H1 (cell line): ENCODE measurements around the gene ENO4. TPM values are rescaled to one million over a fixed set of nuclear protein-coding genes. Genes with fewer than 3 reads are reported as not detected.

ENCODE experiments used
- CTCF ChIA-PET: fragments of 300-600 bp; sonication (Branson Sonifier 250); formaldehyde crosslinking; loops from one replicate; lab custom pipeline; 2021; ENCODE audit not compliant: partially characterized antibody; lab: Charles Lee
- POLR2A ChIA-PET: fragments of 300-600 bp; sonication (Branson Sonifier 250); formaldehyde crosslinking; loops from one replicate; lab custom pipeline; 2021; ENCODE audit warnings: inconsistent platforms; ENCODE audit not compliant: partially characterized antibody; lab: Charles Lee
- DNase-seq, 2 experiments: peaks; one replicate each; pipeline versions ENCODE4 v3.0.0 to v3.0.0-alpha.2; 2010 to 2022; ENCODE audit warnings: low spot score in 2 of 2, low read depth in 1 of 2, mixed read lengths in 1 of 2
- FAIRE-seq: peaks from 2 replicates; lab custom pipeline; 2011; peaks lifted over from hg19 to GRCh38; lab: Jason Lieb, UNC
- H2AFZ ChIP-seq: 2 replicates; pipeline ENCODE4 v1.8.1; 2012; ENCODE audit warnings: low read length, inconsistent platforms
- H2AK5ac ChIP-seq: 2 replicates; pipeline ENCODE4 v1.6.1; 2013; ENCODE audit warnings: low read depth, low read length
- H2BK120ac ChIP-seq: replicated peaks from 2 replicates; pipeline ENCODE3; 2013; ENCODE audit warnings: low read depth, low read length, inconsistent platforms
- H2BK12ac ChIP-seq: 2 replicates; pipeline ENCODE4 v1.6.1; 2013; ENCODE audit warnings: low read depth, low read length
- H2BK15ac ChIP-seq: 2 replicates; pipeline ENCODE4 v1.6.1; 2013; ENCODE audit warnings: low read length
- H2BK20ac ChIP-seq: 2 replicates; pipeline ENCODE4 v1.6.1; 2013; ENCODE audit warnings: low read length
- H2BK5ac ChIP-seq: 2 replicates; pipeline ENCODE4 v1.6.1; 2013; ENCODE audit warnings: low read depth, low read length
- H3K14ac ChIP-seq: 2 replicates; pipeline ENCODE4 v1.6.1; 2013; ENCODE audit warnings: inconsistent platforms; ENCODE audit not compliant: insufficient read length
- H3K18ac ChIP-seq: 2 replicates; pipeline ENCODE4 v1.6.1; 2013; ENCODE audit warnings: low read length; ENCODE audit errors: extremely low read depth
- H3K23ac ChIP-seq: 2 replicates; pipeline ENCODE4 v1.6.1; 2013; ENCODE audit warnings: inconsistent platforms; ENCODE audit not compliant: insufficient read length
- H3K23me2 ChIP-seq: 2 replicates; pipeline ENCODE4 v1.6.1; 2013; ENCODE audit warnings: low read depth, low read length
- H3K27ac ChIP-seq: 2 replicates; pipeline ENCODE4 v1.6.1; 2011; ENCODE audit warnings: low read depth, low read length, inconsistent platforms
- H3K27me3 ChIP-seq, 4 experiments: replicated peaks in 1 of 4; 1 replicate in 1 of 4; 2 replicates in 3 of 4; pipeline versions ENCODE4 v1.6.1 to v1.8.1; 2011 to 2013; ENCODE audit warnings: low read length in 3 of 4, mild to moderate bottlenecking in 3 of 4, inconsistent platforms in 2 of 4, mixed read lengths in 2 of 4, moderate library complexity in 1 of 4; ENCODE audit not compliant: control insufficient read depth in 3 of 4, insufficient read depth in 3 of 4; ENCODE audit errors: extremely low read depth in 1 of 4
- H3K36me3 ChIP-seq, 4 experiments: 2 replicates each; pipeline versions ENCODE4 v1.6.1 to v1.8.1; 2011 to 2013; ENCODE audit warnings: mild to moderate bottlenecking in 4 of 4, low read length in 3 of 4, moderate library complexity in 2 of 4, control low read depth in 1 of 4, inconsistent platforms in 1 of 4; ENCODE audit not compliant: insufficient read depth in 4 of 4, control insufficient read depth in 2 of 4
- H3K4ac ChIP-seq: replicated peaks from 2 replicates; pipeline ENCODE3; 2013; ENCODE audit warnings: low read length, low read depth, mixed read lengths, inconsistent platforms; ENCODE audit not compliant: insufficient read length
- H3K4me1 ChIP-seq, 4 experiments: replicated peaks in 1 of 4; 1 replicate in 1 of 4; 2 replicates in 3 of 4; pipeline versions ENCODE4 v1.6.1 to v1.8.1; 2011 to 2013; ENCODE audit warnings: low read length in 3 of 4, inconsistent platforms in 2 of 4, mixed read lengths in 1 of 4; ENCODE audit not compliant: insufficient read depth in 4 of 4, control insufficient read depth in 3 of 4
- H3K4me2 ChIP-seq, 2 experiments: 2 replicates each; pipeline versions ENCODE4 v1.6.1 to v1.8.1; 2011 to 2013; ENCODE audit warnings: low read depth in 2 of 2, low read length in 2 of 2, control low read depth in 1 of 2, inconsistent platforms in 1 of 2, mild to moderate bottlenecking in 1 of 2; ENCODE audit not compliant: insufficient read depth in 1 of 2
- H3K4me3 ChIP-seq, 4 experiments: fragments of 200-600, 300-600 bp in 1 of 4; sonication (generic), shearing (Covaris generic), sonication (Bioruptor Twin) in 1 of 4; 2 replicates each; pipeline versions ENCODE4 v1.5.1 to v1.8.1; 2011 to 2016; ENCODE audit warnings: low read length in 4 of 4, low read depth in 3 of 4, control low read depth in 2 of 4, inconsistent platforms in 2 of 4, mild to moderate bottlenecking in 2 of 4, mixed read lengths in 1 of 4, moderate library complexity in 1 of 4; ENCODE audit not compliant: insufficient read depth in 2 of 4; ENCODE audit errors: extremely low read depth in 1 of 4
- H3K56ac ChIP-seq: replicated peaks from 2 replicates; pipeline ENCODE3; 2013; ENCODE audit warnings: low read depth, mild to moderate bottlenecking, mixed read lengths, low read length, inconsistent platforms; ENCODE audit not compliant: insufficient read length
- H3K79me1 ChIP-seq: 2 replicates; pipeline ENCODE4 v1.6.1; 2013; ENCODE audit warnings: low read depth, low read length, control low read depth
- H3K79me2 ChIP-seq, 2 experiments: 2 replicates each; pipeline versions ENCODE4 v1.6.1 to v1.8.1; 2012 to 2013; ENCODE audit warnings: low read length in 2 of 2, mild to moderate bottlenecking in 2 of 2, inconsistent platforms in 1 of 2; ENCODE audit not compliant: insufficient read depth in 2 of 2, control insufficient read depth in 1 of 2
- H3K9ac ChIP-seq, 4 experiments: replicated peaks in 1 of 4; 1 replicate in 1 of 4; 2 replicates in 3 of 4; pipeline versions ENCODE4 v1.6.1 to v1.8.1; 2011 to 2013; ENCODE audit warnings: low read depth in 3 of 4, low read length in 3 of 4, control low read depth in 2 of 4, mild to moderate bottlenecking in 2 of 4, moderate library complexity in 2 of 4, inconsistent platforms in 1 of 4; ENCODE audit errors: extremely low read depth in 1 of 4
- H3K9me3 ChIP-seq, 2 experiments: 2 replicates each; pipeline versions ENCODE4 v1.6.1 to v1.8.1; 2012 to 2013; ENCODE audit warnings: mild to moderate bottlenecking in 2 of 2, moderate library complexity in 2 of 2, control low read depth in 1 of 2, inconsistent platforms in 1 of 2, low read depth in 1 of 2, low read length in 1 of 2, mixed read lengths in 1 of 2; ENCODE audit not compliant: insufficient read depth in 2 of 2
- H4K20me1 ChIP-seq, 2 experiments: replicated peaks in 1 of 2; 2 replicates each; pipeline versions ENCODE3 to v1.8.1; 2011 to 2013; ENCODE audit warnings: inconsistent platforms in 2 of 2, low read length in 2 of 2, mild to moderate bottlenecking in 1 of 2; ENCODE audit not compliant: insufficient read depth in 2 of 2, control insufficient read depth in 1 of 2
- H4K5ac ChIP-seq: 2 replicates; pipeline ENCODE4 v1.6.1; 2013; ENCODE audit warnings: low read length, low read depth, mixed read lengths, inconsistent platforms; ENCODE audit not compliant: insufficient read length
- H4K8ac ChIP-seq: 2 replicates; pipeline ENCODE4 v1.8.0; 2013; ENCODE audit warnings: mild to moderate bottlenecking, moderate library complexity, low read length, inconsistent platforms; ENCODE audit not compliant: insufficient read depth; ENCODE audit errors: extremely low read depth
- H4K91ac ChIP-seq: replicated peaks from 2 replicates; pipeline ENCODE3; 2013; ENCODE audit warnings: low read length, mixed read lengths, inconsistent platforms; ENCODE audit not compliant: insufficient read length
- FOSL1 ChIP-seq: IDR thresholded peaks from 2 replicates; pipeline ENCODE4 v1.6.1; 2011; ENCODE audit warnings: mild to moderate bottlenecking, low read depth, low read length, moderate library complexity; ENCODE audit not compliant: insufficient read depth
- HDAC6 ChIP-seq: IDR thresholded peaks from one replicate; pipeline ENCODE4 v1.7.1; 2012; ENCODE audit warnings: low read depth, mild to moderate bottlenecking, inconsistent platforms, low read length, moderate library complexity
- JUN ChIP-seq: IDR thresholded peaks from 2 replicates; pipeline ENCODE4 v1.6.1; 2011; ENCODE audit warnings: low read depth, mild to moderate bottlenecking, improper control_type of control experiment, low read length
- JUND ChIP-seq: IDR thresholded peaks from 2 replicates; pipeline ENCODE4 v1.6.1; 2011; ENCODE audit warnings: mild to moderate bottlenecking, improper control_type of control experiment, low read length
- KDM1A ChIP-seq: fragments of 200-600, 300-600 bp; sonication (generic); IDR thresholded peaks from 2 replicates; pipeline ENCODE4 v1.7.1; 2016; ENCODE audit warnings: mild to moderate bottlenecking, low read length, borderline replicate concordance
- RNF2 ChIP-seq: fragments of 200-900, 300-1000 bp; sonication (generic); IDR thresholded peaks from 2 replicates; pipeline ENCODE4 v1.7.1; 2016; ENCODE audit warnings: borderline replicate concordance, low read depth, mild to moderate bottlenecking, antibody characterized with exemption, low read length; ENCODE audit not compliant: poor library complexity, severe bottlenecking; ENCODE audit errors: missing control alignments
- SIN3A ChIP-seq, 2 experiments: IDR thresholded peaks in 1 of 2; conservative IDR thresholded peaks in 1 of 2; 2 replicates each; pipeline ENCODE4 v1.6.1; 2011 to 2012; ENCODE audit warnings: low read length in 2 of 2, improper control_type of control experiment in 1 of 2, low read depth in 1 of 2, mild to moderate bottlenecking in 1 of 2
- WGBS, 2 experiments: shearing (Covaris generic) in 1 of 2; methylation state at CpG; one replicate each; pipeline versions ENCODE4 v1.1.6 to v1.1.7; 2013 to 2015; ENCODE audit warnings: low lambda C conversion rate in 2 of 2, mixed read lengths in 2 of 2, inconsistent platforms in 1 of 2, low coverage in 1 of 2, missing lambda C conversion rate in 1 of 2; ENCODE audit not compliant: insufficient replicate concordance in 2 of 2, insufficient coverage in 1 of 2, insufficient read length in 1 of 2; ENCODE audit errors: extremely low coverage in 1 of 2, missing lambda C conversion rate in 1 of 2; 5-methylcytosine and 5-hydroxymethylcytosine counted together
- polyA plus RNA-seq, 7 experiments: library from polyadenylated mRNA; depleted of rRNA in 3 of 7; stranded (reverse) in 5 of 7; unstranded in 2 of 7; fragments of >200 nt in 5 of 7; fragments of 200-250 nt in 2 of 7; gene quantifications; 1 replicate in 5 of 7; 2 replicates in 1 of 7; 4 replicates in 1 of 7; pipeline versions ENCODE4 v1.2.1 to v1.2.3, GENCODE V29; 2011 to 2013; ENCODE audit warnings: missing spikeins in 2 of 7, mixed read lengths in 2 of 7
- total RNA-seq: library from RNA; stranded (reverse); fragmentation: NEBNext Ultra II Directional; extraction: Animal tissue kit (Norgen Biotek cat#: 25700); gene quantifications from 2 replicates; pipeline ENCODE4 v1.2.1, GENCODE V29; 2021
- TF ChIP-seq, protein P1 (sequence below): IDR thresholded peaks from 2 replicates; pipeline ENCODE4 v1.6.1; 2012; ENCODE audit warnings: inconsistent platforms

ENO4 gene
- total and polyA plus RNA-seq, 2 of the 8 experiments (the other 6 are each of a cell fraction or from before 2014, with no cell fraction given) = 0.77 TPM; not detected in 1

- H3K27me3 ChIP-seq = no peaks in the 10 kb centered on the region
- no peak overlapping the region for H4K5ac ChIP-seq
- no peak overlapping the region for H2BK12ac ChIP-seq
- H4K8ac ChIP-seq = no peak overlapping the region
- no peak overlapping the region for H2BK120ac ChIP-seq
- no peak overlapping the region for H3K14ac ChIP-seq
- no peak overlapping the region for H3K4ac ChIP-seq
- ChIA-PET POLR2A (no interaction called here), CTCF (interaction anchor here (0.6 to 1.7 kb wide), 4 partner anchors 9 to 289 kb away, joined by 3 to 5 read pairs (median 4); no protein-coding TSS in a partner anchor)
- H2AFZ ChIP-seq = no peak overlapping the region
- no peak overlapping the region for H4K91ac ChIP-seq
- no peak overlapping the region for H2BK15ac ChIP-seq
- H2BK20ac ChIP-seq = no peak overlapping the region
- H2BK5ac ChIP-seq = no peak overlapping the region
- no peak overlapping the region for H3K27ac ChIP-seq
- no peak overlapping the region for H3K56ac ChIP-seq
- H3K79me2 ChIP-seq = no peaks in the 10 kb centered on the region
- no peak for DNase-seq
- H3K79me1 ChIP-seq = no peaks in the 10 kb centered on the region
- H3K18ac ChIP-seq = no peak overlapping the region
- H3K4me1 ChIP-seq = peaks cover 0 to 3% (median 2%) of the 10 kb centered on the region in 4 experiments; a peak in 2 of 7 replicates
- no peak overlapping the region for H3K4me3 ChIP-seq
- TF ChIP-seq RNF2 (no peak), FOSL1 (no peak), SIN3A (conservative IDR thresholded peaks at IDR 0.05 in 1 of 2, IDR thresholded peaks at IDR 0.05 in 1 of 2; ENCODE audit: low read depth in 1 of 2, low read length in 2 of 2) (no peak), HDAC6 (no peak), JUN (no peak), JUND (no peak), KDM1A (no peak)
- TF ChIP-seq, protein P1, sequence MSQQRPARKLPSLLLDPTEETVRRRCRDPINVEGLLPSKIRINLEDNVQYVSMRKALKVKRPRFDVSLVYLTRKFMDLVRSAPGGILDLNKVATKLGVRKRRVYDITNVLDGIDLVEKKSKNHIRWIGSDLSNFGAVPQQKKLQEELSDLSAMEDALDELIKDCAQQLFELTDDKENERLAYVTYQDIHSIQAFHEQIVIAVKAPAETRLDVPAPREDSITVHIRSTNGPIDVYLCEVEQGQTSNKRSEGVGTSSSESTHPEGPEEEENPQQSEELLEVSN = no peak
- TF ChIP-seq, all 59 proteins: peak for 0
- no peaks in the 10 kb centered on the region; a peak in 1 of 4 replicates for H3K9me3 ChIP-seq
- no peak overlapping the region for H3K9ac ChIP-seq
- no peak overlapping the region for H3K4me2 ChIP-seq
- no peaks in the 10 kb centered on the region for H3K36me3 ChIP-seq
- H3K23me2 ChIP-seq = no peaks in the 10 kb centered on the region
- no peak overlapping the region for H2AK5ac ChIP-seq
- WGBS, 2 experiments = 87% methylated on average over 10 of the region's 10 CpGs; no CpG with 5 or more reads in 1 of the 2 experiments
- FAIRE-seq = no peak
- no peaks in the 10 kb centered on the region for H4K20me1 ChIP-seq
- no peak overlapping the region for H3K23ac ChIP-seq
Measured at GRCh38 chr10:116880716-116881482, 31.6 kb downstream of the ENO4 start.
